GM21717 (cell line): ENCODE results near the gene DIAPH1.

Experiments
- ATAC-seq: cut with Tn5 transposase; IDR thresholded peaks from one replicate; pipeline ENCODE4 v1.9.1; 2021; ENCODE audit warnings: mild to moderate bottlenecking, moderate library complexity; ENCODE audit not compliant: unreplicated experiment

The DIAPH1 gene

DNA sequence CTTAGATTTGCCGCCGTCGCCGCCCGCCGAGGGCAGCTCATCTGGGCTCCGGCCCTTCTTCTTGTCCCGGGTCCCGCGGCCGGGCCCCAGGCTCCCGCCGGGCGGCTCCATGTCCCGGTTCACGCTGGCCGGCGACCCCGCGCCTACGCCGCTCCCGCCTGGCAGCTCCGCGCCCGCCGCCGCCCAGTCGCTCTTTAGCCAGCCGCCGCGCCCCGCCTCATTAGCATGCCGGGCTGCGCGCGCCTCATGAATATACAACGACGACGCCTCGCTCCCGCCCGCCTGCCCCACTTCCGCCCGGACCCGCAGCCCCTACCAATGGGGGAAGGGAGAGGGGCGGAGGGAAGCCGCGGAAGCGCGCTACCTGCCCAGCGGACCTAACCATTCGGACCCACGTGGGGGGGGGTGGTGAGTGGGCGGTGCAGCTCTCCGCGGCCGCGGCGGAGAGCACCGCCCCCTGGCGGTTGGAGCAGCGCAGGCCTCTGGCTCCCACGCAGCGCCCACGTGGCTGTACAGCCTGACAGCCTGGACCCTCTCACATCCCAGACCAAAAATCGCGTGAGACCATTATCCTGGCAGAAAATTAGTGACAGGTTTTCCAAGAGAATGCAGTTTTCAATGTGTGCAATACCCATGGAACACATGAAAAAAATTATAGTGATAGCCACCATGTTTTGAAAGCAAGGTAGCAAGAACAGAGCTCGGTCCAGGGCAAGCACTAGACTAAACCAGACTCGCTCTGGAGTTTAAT lies at the start of gene DIAPH1:
Gene DIAPH1, minus strand, starts transcription at position 197 of the 751 bp plus-strand sequence. Its CDS starts 86 bp downstream, at position 111.
- peak; percentile 78 for ATAC-seq

DNA sequence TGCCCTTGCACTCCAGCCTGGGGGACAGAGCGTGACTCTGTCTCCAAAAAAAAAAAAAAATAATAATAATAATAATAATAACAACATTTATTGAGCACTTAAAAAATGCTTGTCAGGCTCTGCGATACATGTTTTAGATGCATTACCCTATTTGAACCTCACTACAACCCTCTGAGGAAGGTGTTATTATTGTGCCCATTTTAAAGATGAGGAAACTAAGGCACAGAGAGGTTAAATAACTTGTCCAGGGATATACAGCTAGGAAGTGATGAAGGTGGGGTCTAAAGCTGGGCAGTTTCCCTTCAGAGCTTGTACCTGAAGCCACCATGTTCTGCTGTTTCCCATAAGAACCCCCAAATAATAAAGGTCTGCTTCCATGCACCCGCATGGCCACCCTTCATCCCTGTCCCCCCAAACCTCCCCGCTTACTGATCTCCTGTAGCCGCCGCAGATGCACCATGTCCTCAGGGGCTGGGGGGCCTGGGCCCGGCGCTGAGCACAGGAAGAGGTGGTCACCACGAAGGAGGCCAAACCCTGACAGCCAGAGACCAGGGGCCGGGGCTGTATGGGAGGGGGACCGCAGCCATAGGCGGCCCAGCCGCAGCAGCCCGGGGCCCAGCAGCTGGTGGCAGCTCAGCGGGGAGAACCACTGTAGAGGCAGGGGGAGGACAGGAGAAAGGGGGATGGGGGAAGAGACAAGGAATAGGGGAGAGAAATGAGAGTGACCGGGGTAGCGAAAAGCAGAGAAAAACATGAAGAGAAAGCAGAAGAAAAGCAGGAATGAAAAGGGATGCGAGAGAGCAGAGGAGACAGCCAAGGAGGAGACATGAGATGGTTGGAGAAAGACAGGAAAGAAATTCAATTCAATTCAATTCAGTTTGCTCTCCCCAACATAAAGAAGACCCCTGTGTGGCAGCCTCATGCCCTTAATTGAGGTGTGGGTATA lies 47.5 kb upstream of the DIAPH1 start:
- no peak for ATAC-seq

DNA sequence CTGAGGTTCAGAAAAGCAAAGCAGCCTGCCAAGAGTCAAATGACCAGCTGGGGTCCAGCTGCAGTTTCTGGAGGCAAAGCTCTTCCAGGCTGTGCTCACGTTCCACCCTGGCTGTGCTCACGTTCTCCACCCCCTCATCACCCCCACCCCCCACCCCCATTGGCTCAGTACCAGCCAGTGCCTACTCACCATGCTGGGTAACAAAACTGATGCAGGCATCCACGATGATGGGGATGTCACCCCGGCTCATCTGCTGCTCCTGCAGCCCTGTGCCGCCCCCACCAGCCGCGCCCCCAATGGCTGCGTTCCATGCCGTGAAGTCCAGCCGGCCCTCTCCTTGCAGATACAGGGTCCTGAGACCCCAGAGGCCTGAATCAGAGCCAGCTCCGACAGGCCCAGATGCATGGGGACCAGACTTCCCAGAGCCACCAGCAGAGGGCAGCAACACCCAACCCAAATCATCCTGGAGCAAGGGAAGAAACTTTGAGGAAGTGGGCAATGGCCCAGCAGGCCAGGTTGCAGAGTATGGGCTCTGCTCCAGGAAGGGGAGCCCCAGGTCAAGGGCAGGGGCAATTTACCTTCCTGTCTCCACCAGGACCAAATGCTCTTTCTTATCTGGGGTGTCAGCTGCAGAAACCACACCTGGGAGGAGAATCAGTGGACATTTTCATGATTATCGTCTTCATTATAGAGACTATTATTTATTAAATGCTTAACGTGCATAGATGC lies 46.1 kb upstream of the DIAPH1 start:
- peak; percentile 96 for ATAC-seq

DNA sequence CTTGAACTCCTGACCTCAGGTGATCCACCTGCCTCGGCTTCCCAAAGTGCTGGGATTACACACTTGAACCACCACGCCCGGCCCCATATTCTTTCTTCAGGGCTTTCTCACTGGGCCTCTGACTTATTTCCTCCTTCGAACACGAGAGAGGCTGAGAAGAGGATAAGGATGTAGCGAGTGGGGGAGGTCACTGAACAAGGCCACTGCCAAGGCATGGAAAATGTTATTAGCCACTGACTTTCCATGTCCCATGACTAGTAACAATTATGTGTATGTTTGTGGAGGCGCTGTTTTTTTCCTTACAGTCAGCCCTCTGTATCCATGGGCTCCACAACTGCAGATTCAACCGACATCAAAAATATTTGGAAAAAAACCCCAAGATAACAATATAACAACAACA lies 44.7 kb upstream of the DIAPH1 start:
- no peak for ATAC-seq

DNA sequence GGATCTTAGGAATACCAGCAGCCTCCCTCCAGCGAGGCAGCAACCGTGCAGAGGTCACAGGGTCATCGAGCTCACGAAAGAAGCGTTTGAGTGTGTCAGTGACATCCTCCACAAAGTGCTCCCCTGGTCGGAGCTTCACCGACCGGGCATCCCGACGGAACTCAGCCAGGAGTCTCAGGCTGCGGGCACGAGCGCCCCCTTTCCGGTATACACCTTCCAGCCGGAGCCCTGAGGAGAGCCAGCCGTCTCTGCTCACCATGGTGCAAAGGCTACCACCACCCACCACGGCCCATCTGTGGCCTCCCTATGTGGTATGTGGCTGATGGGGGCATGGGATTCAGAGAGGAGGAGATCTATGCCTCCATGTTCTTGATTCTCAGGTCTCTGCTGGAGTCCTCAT lies 43.2 kb upstream of the DIAPH1 start:
- ATAC-seq, result no peak

DNA sequence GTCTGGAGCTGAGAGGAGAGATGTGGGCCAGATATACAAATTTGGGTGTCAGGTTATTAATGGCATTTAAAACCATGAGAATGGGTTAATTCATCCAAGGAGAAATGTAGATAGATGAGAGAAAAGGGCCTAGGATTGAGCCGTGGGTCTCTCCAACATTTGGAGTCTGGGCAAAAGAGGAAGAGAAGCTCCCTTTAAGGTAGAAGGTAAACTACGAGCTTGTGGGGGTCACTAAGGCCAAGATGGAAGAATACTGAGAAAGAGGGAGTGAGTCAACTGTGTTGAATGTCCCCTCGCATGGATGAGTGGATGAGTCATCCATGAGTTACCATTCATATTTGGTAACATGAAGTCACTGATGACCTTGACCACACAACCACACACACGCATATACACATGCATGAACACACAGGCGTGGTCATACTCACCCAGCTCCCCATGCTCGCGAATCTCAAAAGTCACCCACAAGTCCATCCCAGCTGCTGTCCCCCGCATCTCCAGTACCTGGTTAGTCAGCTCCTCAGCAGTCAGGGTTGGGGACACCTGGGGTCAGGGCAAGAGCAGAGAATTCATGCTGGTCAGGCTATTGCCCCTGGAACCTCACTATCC lies 39.2 kb upstream of the DIAPH1 start:
- peak; percentile 74 for ATAC-seq

DNA sequence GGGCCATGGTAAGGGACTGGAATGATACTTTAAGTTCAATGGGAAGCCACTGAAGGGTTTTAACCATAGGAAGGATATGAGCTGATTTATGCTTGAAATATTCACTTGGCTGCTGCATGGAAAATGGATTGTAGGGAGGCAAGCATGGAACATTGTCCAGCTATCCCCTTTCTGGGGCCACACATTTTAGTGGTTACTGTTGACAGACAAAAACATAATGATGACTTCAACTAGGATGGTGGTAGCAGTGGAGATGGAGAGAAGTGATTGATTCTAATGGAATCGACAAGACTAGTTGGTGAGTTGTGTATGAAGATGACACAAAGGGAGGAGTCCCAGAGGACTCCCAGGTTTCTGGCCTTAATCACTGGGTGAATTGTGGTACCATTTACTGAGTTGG lies 38.6 kb upstream of the DIAPH1 start:
- no peak for ATAC-seq

DNA sequence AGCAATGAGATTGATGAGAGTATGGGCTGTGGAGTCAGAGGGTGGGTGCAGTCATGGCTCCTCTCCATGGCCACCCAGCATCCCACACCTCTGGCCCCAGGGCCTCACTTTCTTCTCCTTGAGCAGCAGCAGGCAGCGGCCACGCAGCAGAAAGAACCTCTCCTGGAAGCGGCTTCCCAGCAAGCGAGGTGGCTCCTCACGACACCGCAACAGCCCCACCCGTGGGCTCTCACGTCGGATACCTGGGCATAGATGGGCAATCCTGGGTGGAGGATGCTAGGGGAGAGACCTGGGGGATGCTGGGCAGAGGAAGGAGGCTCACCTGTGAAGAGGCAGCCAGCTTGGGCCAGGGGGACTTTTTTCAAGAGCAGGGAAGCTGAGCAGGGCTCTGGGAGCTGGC lies 37.6 kb upstream of the DIAPH1 start:
- no peak for ATAC-seq

DNA sequence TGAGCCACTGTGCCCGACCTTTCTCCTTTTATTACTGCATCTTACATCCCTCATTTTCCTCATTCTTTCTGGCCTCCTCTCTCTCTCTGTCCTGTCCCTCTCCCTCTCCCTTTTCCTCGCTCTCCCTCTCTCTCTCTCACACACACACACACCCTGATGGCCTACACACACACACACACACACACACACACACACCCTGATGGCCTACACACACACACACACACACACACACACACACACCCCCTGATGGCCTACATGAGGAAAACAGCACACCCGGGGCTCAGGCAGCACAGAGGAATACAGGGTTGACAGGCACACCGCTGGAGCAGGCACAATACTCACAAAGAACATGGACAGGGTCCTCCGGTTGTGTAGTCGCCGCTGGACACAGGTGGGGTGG lies 36.2 kb upstream of the DIAPH1 start:
- no peak for ATAC-seq

DNA sequence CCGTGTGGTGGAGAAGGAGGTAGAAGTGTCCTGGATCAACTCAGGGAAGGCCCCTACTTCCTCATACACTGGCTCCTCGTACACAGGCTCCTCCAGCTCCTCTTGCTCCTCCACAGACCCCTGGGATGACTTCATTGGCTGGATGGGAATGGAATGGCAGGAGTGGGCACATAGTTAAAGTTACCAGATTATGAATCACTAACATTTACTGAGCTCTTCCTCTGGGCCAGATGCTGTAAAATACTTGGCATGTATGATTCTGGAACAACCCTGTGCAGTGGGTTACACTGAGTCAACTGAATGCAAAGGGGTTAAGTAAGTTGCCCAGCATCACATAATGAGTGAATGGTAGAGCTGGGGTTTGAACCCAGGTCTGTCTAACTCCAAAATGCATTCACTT lies 35.5 kb upstream of the DIAPH1 start:
- ATAC-seq, result no peak

DNA sequence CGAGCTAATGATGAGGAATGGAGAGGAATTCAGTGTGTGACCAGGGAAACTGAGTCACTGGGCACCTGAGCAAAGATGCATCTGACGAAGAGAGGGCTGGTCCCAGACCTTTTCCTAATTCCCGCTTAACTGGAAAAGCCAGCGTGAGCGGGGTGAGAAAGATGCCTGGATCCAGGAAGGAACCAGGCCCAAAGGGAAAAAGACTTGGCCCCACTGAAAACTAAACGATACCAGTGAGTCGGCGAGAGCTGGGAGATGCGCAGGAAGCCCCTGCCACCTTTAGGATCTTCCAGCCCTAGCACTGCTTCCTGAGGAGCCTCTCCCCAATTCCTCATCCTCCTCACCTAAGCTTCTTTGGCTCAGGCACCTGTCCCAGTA lies 32.9 kb upstream of the DIAPH1 start:
- ATAC-seq, result no peak

DNA sequence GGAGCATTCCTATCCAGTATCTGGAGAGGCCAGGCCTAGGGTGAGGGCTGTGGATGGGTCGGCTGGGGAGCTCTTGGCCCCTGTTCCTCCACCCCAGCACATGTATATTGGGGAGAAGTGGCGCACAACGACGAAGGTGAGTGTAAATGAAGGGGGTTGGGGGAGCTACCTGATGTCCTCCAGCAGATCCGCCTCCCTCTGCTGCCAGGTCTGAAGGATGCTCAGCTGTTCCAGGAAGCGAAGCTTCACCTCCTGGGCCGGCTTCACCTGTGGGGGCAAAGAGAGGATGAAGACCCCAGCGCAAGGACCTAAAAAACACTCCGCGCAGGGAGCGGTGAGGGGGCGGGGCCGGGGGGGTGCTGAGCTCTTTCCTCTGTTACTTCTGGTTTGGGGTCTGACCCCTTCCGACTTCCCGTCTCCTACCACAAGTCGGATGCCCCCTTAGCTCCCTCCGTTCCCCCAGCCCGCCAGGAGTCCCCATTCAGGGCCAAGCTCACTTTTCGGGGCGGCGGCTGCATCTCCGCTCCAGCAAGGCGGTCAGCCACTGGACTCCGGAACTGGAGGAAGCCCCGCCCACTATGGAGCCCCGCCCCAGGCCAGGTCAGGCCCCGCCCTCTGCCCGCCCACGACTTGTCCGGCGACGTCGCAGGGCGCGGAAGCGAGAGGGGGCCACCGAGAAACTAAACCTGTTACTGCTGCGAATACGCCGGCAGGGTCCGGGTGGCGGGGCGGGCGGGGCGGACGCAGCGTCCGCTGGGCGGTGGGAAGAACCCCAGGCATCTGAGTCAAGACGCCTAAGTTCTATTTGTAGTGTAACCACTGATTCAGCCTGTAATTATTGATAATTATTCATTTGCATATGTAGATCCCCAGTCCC lies 32.3 kb upstream of the DIAPH1 start, which contains the start of gene FCHSD1:
Gene FCHSD1, minus strand, starts transcription at position 568 of the 877 bp plus-strand sequence. Its CDS starts 50 bp downstream, at position 518.
- peak; percentile 93 for ATAC-seq

DNA sequence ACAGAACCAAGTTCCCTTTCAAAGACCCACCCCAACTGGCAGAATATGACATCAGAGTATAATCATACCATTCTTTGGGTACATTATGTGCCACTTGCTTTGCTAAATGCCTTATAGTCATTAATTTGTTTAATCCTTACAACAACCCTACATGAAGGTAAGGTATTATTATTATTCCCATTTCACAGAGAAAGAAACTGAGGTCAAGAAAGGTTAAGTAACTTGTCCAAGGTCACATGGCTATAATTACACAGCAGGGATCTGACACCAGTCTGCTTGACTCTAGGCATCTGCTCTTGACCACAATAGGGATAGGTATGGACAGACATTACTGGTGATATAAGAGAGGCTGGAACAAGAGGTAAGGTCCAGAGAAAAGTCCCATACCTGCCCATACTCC lies 31.2 kb upstream of the DIAPH1 start:
- no peak for ATAC-seq

DNA sequence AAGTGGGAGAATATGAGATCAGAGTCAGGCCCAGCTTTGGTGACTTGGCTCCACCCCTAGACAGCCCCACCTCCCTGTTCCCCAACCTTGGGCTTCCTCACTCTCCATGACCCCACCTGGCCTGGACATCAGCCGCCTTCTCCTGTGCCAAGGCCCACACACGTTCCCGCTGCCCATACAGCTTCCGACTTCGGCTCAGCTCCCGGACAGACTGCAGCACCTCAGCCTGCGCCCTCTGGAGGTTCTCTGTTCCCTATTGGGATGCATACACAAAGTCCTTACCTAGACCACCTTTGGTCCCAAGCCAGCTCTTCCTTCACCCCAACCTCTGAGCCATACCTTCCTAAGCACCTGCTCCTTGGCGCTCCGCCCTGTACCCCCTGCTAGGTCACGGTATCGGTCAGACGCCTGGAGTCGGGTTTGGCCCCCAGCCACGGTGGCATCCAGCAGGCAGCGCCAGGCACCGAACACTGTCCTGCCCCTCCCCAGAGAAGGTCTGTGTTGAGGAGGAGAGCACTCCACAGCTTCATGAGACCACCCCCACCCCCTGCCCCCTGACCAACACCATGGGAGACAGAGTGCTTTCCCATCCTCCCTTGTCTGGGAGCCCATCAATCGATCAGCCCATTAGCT lies 30.4 kb upstream of the DIAPH1 start:
- no peak for ATAC-seq

DNA sequence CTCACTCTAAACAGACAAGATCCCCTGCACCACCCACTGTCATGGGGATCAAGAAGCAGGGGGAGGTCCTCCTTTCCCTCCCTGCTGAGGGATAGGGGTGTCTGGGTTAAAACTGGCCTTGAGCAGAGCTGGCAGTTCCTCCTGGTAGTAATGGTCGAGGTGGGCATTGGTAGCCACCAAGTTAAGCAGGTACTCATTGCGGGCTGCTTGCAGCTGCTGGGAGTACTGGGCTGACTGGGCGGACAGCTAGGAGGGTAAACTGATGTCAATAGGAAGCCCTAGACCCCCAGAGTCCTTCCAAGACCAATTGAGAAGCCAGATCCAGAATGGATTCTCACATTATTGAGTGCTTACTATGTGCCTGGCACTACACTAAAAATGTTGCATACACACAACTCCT lies 29.1 kb upstream of the DIAPH1 start:
- ATAC-seq, result no peak

DNA sequence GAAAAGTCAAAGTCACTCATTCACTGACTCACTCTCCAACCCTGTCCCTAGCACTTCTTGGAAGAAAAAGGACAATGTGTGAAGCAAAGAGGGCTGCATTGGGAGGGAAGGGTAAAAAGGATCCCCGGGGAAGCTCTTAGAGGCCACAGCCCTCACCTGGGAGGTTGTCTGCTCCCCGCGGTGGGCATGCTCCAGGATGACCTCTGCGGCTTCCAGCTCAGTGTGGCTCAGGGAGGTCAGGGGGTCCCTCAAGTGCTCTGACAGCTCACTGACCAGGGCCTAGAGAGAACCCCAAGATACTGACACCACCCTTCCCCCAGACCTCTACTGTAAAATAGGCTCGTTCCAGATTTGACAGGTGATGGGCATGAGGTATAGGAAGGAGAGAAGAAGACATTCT lies 28.4 kb upstream of the DIAPH1 start:
- no peak for ATAC-seq

DNA sequence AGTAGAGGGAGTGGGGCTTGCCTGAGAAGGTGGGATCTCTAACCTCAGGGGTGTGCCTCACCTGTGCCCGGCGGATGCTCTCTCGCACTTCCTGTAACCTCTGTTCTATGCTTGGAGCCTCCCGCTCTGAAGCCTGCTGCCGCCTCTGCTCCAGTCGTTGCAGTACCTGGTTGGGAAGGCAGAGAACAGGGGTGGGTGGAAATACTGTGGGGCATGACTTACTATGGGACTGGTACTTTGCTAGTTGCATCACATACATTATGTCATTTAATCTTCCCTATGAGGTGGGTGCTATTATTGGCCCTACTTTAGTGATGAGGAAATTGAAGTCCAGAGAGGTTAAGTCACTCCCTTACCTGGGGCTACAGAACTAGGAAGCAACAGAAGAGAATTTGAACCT lies 27.2 kb upstream of the DIAPH1 start:
- no peak for ATAC-seq

DNA sequence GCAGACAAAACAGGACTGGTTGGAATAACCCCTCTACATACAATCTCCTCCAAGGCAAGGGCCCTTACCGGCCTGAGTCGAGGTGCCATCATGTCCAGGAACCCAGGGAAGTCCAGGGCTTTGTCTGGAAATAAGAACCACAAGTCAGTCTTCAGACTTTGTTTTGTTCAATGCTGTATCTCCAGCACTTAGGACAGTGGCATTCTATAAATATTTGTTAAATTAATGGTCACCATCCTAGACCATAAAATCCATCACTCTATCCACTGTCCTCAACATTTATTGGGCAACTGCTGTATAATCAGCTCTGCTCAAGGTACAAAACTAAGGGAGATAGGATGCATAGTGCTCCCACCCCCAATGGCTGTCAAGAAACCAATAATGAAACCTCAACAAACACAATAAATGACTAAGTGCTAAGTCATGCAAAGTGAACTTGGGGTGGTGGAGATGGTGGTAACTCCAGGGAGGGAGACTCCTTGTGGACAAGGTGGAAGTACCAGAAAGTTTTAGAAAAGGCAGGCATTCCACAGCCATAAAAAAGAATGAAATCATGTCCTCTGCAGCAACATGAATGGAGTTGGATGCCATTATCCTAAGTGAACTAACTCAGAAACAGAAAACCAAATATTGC lies 23.0 kb upstream of the DIAPH1 start:
- peak; percentile 45 for ATAC-seq

DNA sequence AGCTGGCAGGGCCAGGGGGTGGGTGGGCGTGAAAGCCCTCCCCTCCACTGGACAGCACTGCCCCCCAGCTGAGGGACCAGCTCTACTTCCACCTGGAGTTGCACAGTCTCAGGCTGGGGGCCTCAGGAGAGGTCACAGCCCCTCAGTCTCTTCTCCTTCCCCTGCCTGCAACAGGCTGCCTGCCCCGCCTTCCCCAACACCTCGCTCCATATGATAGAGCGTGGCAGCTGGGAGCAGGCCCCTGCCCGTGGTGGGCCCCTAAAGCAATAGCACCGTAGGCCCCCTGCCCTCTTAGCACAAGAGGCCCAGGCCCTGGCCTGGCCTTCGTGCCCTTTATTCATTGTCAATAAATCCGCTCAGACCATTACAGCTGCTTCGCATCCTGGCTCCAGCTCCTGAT lies 21.9 kb upstream of the DIAPH1 start:
- no peak for ATAC-seq
